MCF 10A (cell line): ENCODE measurements around the gene DOK4. TPM values are rescaled to one million over a fixed set of nuclear protein-coding genes. Genes with fewer than 3 reads are reported as not detected.
"Not testable (repeated sequence)": the region's sequence is repeated elsewhere in the genome, so short reads cannot be mapped to it uniquely, and the experiment has no call there.

Source experiments
- BruUV-seq: library from RNA; stranded (reverse); fragments of 400-500 nt; replicated peaks from 2 replicates; lab custom pipeline; 2021; lab: Mats Ljungman, UMichigan
- CTCF ChIA-PET: fragments of 300-600 bp; sonication (Branson Sonifier 250); formaldehyde crosslinking; extraction: SDS; loops from one replicate; lab custom pipeline; 2021; ENCODE audit warnings: antibody characterized with exemption, inconsistent platforms; lab: Yijun Ruan, JAX
- POLR2A ChIA-PET: fragments of 300-600, 350-650 bp; sonication (Branson Sonifier 250); formaldehyde crosslinking; extraction: SDS; loops from one replicate; lab custom pipeline; 2020; ENCODE audit warnings: antibody characterized with exemption, inconsistent platforms; lab: Yijun Ruan, JAX
- DNase-seq: peaks from one replicate; pipeline ENCODE4 v3.0.0-alpha.2; 2018; ENCODE audit not compliant: unreplicated experiment
- H3K27ac Mint-ChIP-seq: one replicate; pipeline ENCODE4 v1.8.0; 2022; ENCODE audit warnings: mild to moderate bottlenecking, low read depth, mixed read lengths; ENCODE audit not compliant: unreplicated experiment
- H3K27me3 Mint-ChIP-seq: one replicate; pipeline ENCODE4 v1.8.0; 2022; ENCODE audit warnings: mixed read lengths; ENCODE audit not compliant: insufficient read depth, unreplicated experiment
- H3K36me3 Mint-ChIP-seq: one replicate; pipeline ENCODE4 v1.8.0; 2022; ENCODE audit warnings: mild to moderate bottlenecking, moderate library complexity, mixed read lengths; ENCODE audit not compliant: insufficient read depth, unreplicated experiment
- H3K4me1 Mint-ChIP-seq: one replicate; pipeline ENCODE4 v1.8.0; 2022; ENCODE audit warnings: mixed read lengths; ENCODE audit not compliant: insufficient read depth, unreplicated experiment
- H3K4me3 Mint-ChIP-seq: one replicate; pipeline ENCODE4 v1.8.0; 2022; ENCODE audit warnings: mild to moderate bottlenecking, moderate library complexity, mixed read lengths; ENCODE audit not compliant: unreplicated experiment
- H3K9me3 Mint-ChIP-seq: one replicate; pipeline ENCODE4 v1.8.0; 2022; ENCODE audit warnings: mixed read lengths; ENCODE audit not compliant: unreplicated experiment
- CTCF ChIP-seq: fragments of 200-600 bp; IDR thresholded peaks from one replicate; pipeline ENCODE4 v1.8.0; 2022; ENCODE audit warnings: antibody characterized with exemption, mild to moderate bottlenecking; ENCODE audit not compliant: unreplicated experiment
- intact Hi-C: fragments of 100-400 bp; cut with micrococcal nuclease; formaldehyde crosslinking; loops from 2 replicates; pipeline ENCODE4 v1.14.1; 2022
- total RNA-seq: library from RNA; stranded (reverse); gene quantifications from 2 replicates; pipeline ENCODE4 v1.2.3, GENCODE V29; 2022

Gene DOK4
- total RNA-seq, 1 experiment from 2014 or later, result 6.4 TPM

GRCh38 chr16:57445510-57445909 is 40.8 kb downstream of the DOK4 start:
- Mint-ChIP-seq H3K27me3 (no peaks in the 10 kb centered on the region), H3K36me3 (peaks cover 28% of the 10 kb centered on the region), H3K4me1 (peaks cover 9% of the 10 kb centered on the region), H3K27ac (no peak overlapping the region), H3K4me3 (peak overlapping the region; percentile 90), H3K9me3 (no peaks in the 10 kb centered on the region)
- intact Hi-C loops, result no loop called here
- no peak for TF ChIP-seq CTCF
- no TSS peak for BruUV-seq
- DNase-seq, result no peak
- ChIA-PET POLR2A (interaction anchor here (0.7 to 6.4 kb wide), 3 partner anchors 14 to 178 kb away, joined by 3 to 73 read pairs (median 3); partner anchors contain the start of gene POLR2C), CTCF (interaction anchor here (0.6 to 6.6 kb wide), 5 partner anchors 16 to 693 kb away, joined by 3 to 52 read pairs (median 6); partner anchors contain the start of gene POLR2C)

- Mint-ChIP-seq H3K27me3 (no peaks in the 10 kb centered on the region), H3K9me3 (no peaks in the 10 kb centered on the region), H3K27ac (no peak overlapping the region), H3K4me3 (no peak overlapping the region), H3K36me3 (peaks cover 28% of the 10 kb centered on the region), H3K4me1 (peaks cover 9% of the 10 kb centered on the region)
- BruUV-seq, result TSS peak; percentile 1
- CTCF ChIA-PET, result interaction anchor here (1.1 to 6.6 kb wide), 4 partner anchors 17 to 26 kb away, joined by 3 to 52 read pairs (median 8); partner anchors contain the start of gene POLR2C
- TF ChIP-seq CTCF, result no peak
- POLR2A ChIA-PET, result interaction anchor here (0.7 to 1.6 kb wide), 3 partner anchors 18 to 801 kb away, joined by 3 to 4 read pairs (median 4); partner anchors contain the start of gene POLR2C
- intact Hi-C loops, result no loop called here
- peak; percentile 72 for DNase-seq
Observed at GRCh38 chr16:57444711-57445110, 41.6 kb downstream of the DOK4 start.

- H3K9me3 Mint-ChIP-seq, H3K4me1 Mint-ChIP-seq, DNase-seq, intact Hi-C loops, H3K27ac Mint-ChIP-seq, BruUV-seq, H3K4me3 Mint-ChIP-seq, H3K27me3 Mint-ChIP-seq: not testable (repeated sequence)
- peaks cover 61% of the 10 kb centered on the region for H3K36me3 Mint-ChIP-seq
- POLR2A ChIA-PET, result interaction anchor here (0.7 kb wide), 1 partner anchor 139 kb away, joined by 3 read pairs; no protein-coding TSS in a partner anchor
- CTCF ChIA-PET, result interaction anchor here (0.6 to 4.5 kb wide), 2 partner anchors 23 to 347 kb away, joined by 3 to 39 read pairs; no protein-coding TSS in a partner anchor
Observed at GRCh38 chr16:57440551-57440950, 45.7 kb downstream of the DOK4 start.

GRCh38 chr16:57439947-57440346 is 46.3 kb downstream of the DOK4 start:
- POLR2A ChIA-PET, BruUV-seq, H3K9me3 Mint-ChIP-seq, H3K27ac Mint-ChIP-seq, DNase-seq, H3K4me3 Mint-ChIP-seq, H3K4me1 Mint-ChIP-seq, intact Hi-C loops, H3K27me3 Mint-ChIP-seq: not testable (repeated sequence)
- CTCF ChIA-PET, result interaction anchor here (4.5 kb wide), 1 partner anchor 22 kb away, joined by 39 read pairs; no protein-coding TSS in a partner anchor
- peaks cover 67% of the 10 kb centered on the region for H3K36me3 Mint-ChIP-seq

- no peak overlapping the region for H3K4me3 Mint-ChIP-seq
- no peak for TF ChIP-seq CTCF
- DNase-seq, result no peak
- intact Hi-C loops, result no loop called here
- CTCF ChIA-PET, result interaction anchor here (1.1 kb wide), 1 partner anchor 18 kb away, joined by 4 read pairs; no protein-coding TSS in a partner anchor
- POLR2A ChIA-PET, result interaction anchor here (0.6 to 1.5 kb wide), 2 partner anchors 10 to 11 kb away, joined by 3 to 8 read pairs; partner anchors contain the start of genes CIAPIN1 and COQ9
- H3K27ac Mint-ChIP-seq, result no peak overlapping the region
- no peaks in the 10 kb centered on the region for H3K4me1 Mint-ChIP-seq
- H3K36me3 Mint-ChIP-seq, result peaks cover 96% of the 10 kb centered on the region
- no TSS peak for BruUV-seq
- no peaks in the 10 kb centered on the region for H3K9me3 Mint-ChIP-seq
- H3K27me3 Mint-ChIP-seq, result no peaks in the 10 kb centered on the region
Observed at GRCh38 chr16:57435838-57436237, 50.5 kb downstream of the DOK4 start.
